Karpas-422 (cell line): ENCODE data around the gene NEK10. TPM values are rescaled to one million over a fixed set of nuclear protein-coding genes. Genes with fewer than 3 reads are reported as not detected.
"Not testable (repeated sequence)": the region's sequence is repeated elsewhere in the genome, so short reads cannot be mapped to it uniquely, and the experiment has no call there.

ENCODE experiments used
- DNase-seq: peaks from one replicate; pipeline ENCODE4 v3.0.0-alpha.2; 2015
- H2AFZ ChIP-seq: fragments of 200-600 bp; sonication (generic); 2 replicates; pipeline ENCODE4 v1.6.1; 2014; ENCODE audit warnings: antibody characterized with exemption, low read length, mixed read lengths
- H3K27ac ChIP-seq: fragments of 200-600 bp; sonication (generic); 2 replicates; pipeline ENCODE4 v1.5.1; 2014; ENCODE audit warnings: mild to moderate bottlenecking, low read length, moderate library complexity
- H3K27me3 ChIP-seq: fragments of 200-600 bp; sonication (generic); 2 replicates; pipeline ENCODE4 v1.6.1; 2014; ENCODE audit warnings: low read length, mixed read lengths
- H3K36me3 ChIP-seq: fragments of 200-600 bp; sonication (generic); 2 replicates; pipeline ENCODE4 v1.6.1; 2014; ENCODE audit warnings: low read length, mixed read lengths; ENCODE audit not compliant: insufficient read depth
- H3K4me1 ChIP-seq: fragments of 200-600 bp; sonication (generic); 2 replicates; pipeline ENCODE4 v1.6.1; 2014; ENCODE audit warnings: mild to moderate bottlenecking, low read length, mixed read lengths
- H3K4me2 ChIP-seq: fragments of 200-600 bp; sonication (generic); 2 replicates; pipeline ENCODE4 v1.6.1; 2014; ENCODE audit warnings: low read length, low read depth, mild to moderate bottlenecking; ENCODE audit not compliant: poor library complexity, severe bottlenecking
- H3K4me3 ChIP-seq: fragments of 200-600 bp; sonication (generic); 2 replicates; pipeline ENCODE4 v1.5.1; 2014; ENCODE audit warnings: mild to moderate bottlenecking, antibody characterized with exemption, low read length, mixed read lengths
- H3K79me2 ChIP-seq: fragments of 200-600 bp; sonication (generic); 2 replicates; pipeline ENCODE4 v1.6.1; 2014; ENCODE audit warnings: mild to moderate bottlenecking, low read length, mixed read lengths
- H3K9ac ChIP-seq: fragments of 200-600 bp; sonication (generic); 2 replicates; pipeline ENCODE4 v1.6.0; 2014; ENCODE audit warnings: low read length
- H3K9me2 ChIP-seq: fragments of 200-600 bp; sonication (generic), shearing (Covaris generic); replicated peaks from 2 replicates; pipeline ENCODE4 v1.6.0; 2014; ENCODE audit warnings: mild to moderate bottlenecking, low read length, moderate library complexity; ENCODE audit not compliant: insufficient read depth
- H3K9me3 ChIP-seq: fragments of 300-700, 200-600 bp; sonication (generic); 2 replicates; pipeline ENCODE4 v1.6.1; 2014; ENCODE audit warnings: low read length, mixed read lengths
- H4K20me1 ChIP-seq: fragments of 200-600 bp; sonication (generic); 2 replicates; pipeline ENCODE4 v1.6.1; 2014; ENCODE audit warnings: mild to moderate bottlenecking, antibody characterized with exemption, low read length, low read depth; ENCODE audit not compliant: insufficient read depth
- total RNA-seq: library from RNA; depleted of rRNA; stranded (reverse); fragments of >200 nt; shearing (Covaris generic); gene quantifications from 2 replicates; pipeline ENCODE4 v1.2.3, GENCODE V29; 2014; ENCODE audit warnings: low replicate concordance

Gene NEK10
- total RNA-seq, 1 experiment from 2014 or later = 0.34 TPM

DNA sequence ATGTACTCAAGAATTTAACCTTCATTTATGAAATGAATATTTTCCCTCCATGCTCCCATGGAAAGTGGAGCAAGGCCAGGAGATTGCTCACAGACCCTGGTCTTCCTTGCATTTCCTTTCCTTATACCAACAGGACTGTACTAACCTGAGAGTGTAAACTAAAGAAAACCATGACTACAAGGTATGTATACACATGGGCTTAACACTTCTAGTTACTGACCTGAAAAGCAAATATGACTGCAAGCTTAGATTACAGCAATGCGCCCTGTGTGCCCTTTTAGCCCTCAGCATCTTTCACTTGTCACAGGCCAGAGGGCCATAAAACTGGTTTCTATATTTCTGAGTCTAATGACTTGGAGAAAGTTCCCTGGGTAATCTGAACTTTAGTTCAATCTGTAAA lies 52.1 kb downstream of the NEK10 start:
- H4K20me1 ChIP-seq = no peaks in the 10 kb centered on the region
- H3K27me3 ChIP-seq = no peaks in the 10 kb centered on the region
- H3K4me3 ChIP-seq = no peak overlapping the region
- no peak overlapping the region for H2AFZ ChIP-seq
- H3K4me1 ChIP-seq = no peaks in the 10 kb centered on the region
- H3K9me3 ChIP-seq = no peaks in the 10 kb centered on the region
- no peaks in the 10 kb centered on the region for H3K36me3 ChIP-seq
- H3K9me2 ChIP-seq = no peaks in the 10 kb centered on the region
- no peak overlapping the region for H3K27ac ChIP-seq
- H3K9ac ChIP-seq = no peak overlapping the region
- H3K4me2 ChIP-seq = no peak overlapping the region
- no peak for DNase-seq
- no peaks in the 10 kb centered on the region for H3K79me2 ChIP-seq

DNA sequence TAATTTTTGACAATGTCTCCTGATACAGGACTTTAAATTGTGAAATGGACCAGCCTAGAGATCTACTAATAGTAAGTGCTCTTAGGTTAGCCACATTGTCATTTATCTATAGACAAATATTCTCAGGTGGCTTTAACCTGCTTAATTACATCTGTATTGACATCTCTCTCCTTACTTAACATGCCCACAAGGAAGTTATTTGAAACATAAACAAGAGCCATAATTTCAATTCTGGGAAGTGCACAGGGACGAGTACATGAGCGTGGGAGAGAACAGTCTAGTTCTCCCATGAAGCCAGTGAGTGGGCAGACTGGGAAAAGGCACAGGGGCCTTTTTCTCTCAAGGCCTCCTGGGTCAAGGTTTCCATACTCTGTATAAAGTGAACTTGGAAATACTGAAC lies 54.2 kb downstream of the NEK10 start:
- Histone ChIP-seq H3K79me2 (no peaks in the 10 kb centered on the region), H2AFZ (no peak overlapping the region), H4K20me1 (no peaks in the 10 kb centered on the region), H3K36me3 (no peaks in the 10 kb centered on the region), H3K9me2 (no peaks in the 10 kb centered on the region), H3K9me3 (no peaks in the 10 kb centered on the region), H3K4me3 (no peak overlapping the region), H3K27ac (no peak overlapping the region), H3K9ac (no peak overlapping the region), H3K4me1 (no peaks in the 10 kb centered on the region), H3K4me2 (no peak overlapping the region), H3K27me3 (no peaks in the 10 kb centered on the region)
- no peak for DNase-seq

DNA sequence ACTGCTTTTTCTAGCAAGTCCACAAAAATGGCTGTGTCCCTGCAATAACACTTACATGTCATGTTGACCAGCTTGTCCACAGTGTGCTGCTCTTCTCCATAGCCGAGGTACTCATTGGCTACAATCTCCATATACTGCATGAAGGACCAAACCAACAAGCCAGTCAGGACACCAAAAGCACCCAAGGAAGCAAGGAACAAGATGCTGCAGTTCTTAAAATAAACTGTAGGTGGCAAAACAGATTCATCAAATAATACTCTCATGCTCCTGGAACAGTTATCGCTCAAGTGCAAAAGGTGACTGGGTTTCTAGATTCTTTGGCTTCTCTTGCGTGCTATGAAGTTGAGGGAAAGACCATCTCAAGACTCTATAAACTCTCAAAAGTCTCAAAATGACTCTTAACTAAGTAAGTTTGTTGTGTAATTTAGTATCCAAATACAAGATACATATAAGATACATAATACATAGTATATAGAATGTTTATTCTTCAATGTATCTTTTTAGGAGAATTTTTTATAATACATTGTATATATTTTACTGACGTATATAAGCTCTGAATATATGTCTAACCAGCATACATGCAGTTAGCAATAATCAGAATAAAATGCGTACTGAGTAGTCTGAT lies 57.0 kb downstream of the NEK10 start:
- Histone ChIP-seq H3K27ac (no peak overlapping the region), H3K9me2 (no peaks in the 10 kb centered on the region), H3K79me2 (no peaks in the 10 kb centered on the region), H3K4me3 (no peak overlapping the region), H3K4me1 (no peaks in the 10 kb centered on the region), H3K36me3 (no peaks in the 10 kb centered on the region), H2AFZ (no peak overlapping the region), H3K27me3 (no peaks in the 10 kb centered on the region), H3K4me2 (no peak overlapping the region), H3K9ac (no peak overlapping the region), H4K20me1 (no peaks in the 10 kb centered on the region), H3K9me3 (no peaks in the 10 kb centered on the region)
- DNase-seq = peak; percentile 84

DNA sequence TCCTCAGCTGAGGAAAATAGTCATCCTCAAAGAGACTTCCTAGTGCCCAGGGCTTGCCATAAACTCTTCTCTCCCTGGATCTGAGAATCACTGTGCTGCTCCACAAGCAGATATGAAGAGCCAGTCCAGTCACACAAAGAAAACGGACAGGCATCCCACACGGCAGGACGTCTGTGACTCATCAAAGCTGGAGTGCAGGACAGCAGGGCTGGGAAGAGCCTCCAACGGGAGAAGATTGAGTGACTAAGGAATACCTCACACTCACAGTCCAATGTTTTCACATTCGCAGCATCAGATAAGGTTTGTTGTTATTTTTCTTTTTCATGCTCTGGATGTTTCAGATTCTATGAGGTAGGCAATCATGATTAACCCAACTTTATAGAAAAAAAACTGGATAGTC lies 57.8 kb downstream of the NEK10 start:
- H3K4me1 ChIP-seq = no peaks in the 10 kb centered on the region
- H3K9me2 ChIP-seq = no peaks in the 10 kb centered on the region
- no peak overlapping the region for H3K4me3 ChIP-seq
- no peaks in the 10 kb centered on the region for H3K27me3 ChIP-seq
- H3K4me2 ChIP-seq = no peak overlapping the region
- H3K9me3 ChIP-seq = no peaks in the 10 kb centered on the region
- no peak overlapping the region for H2AFZ ChIP-seq
- no peaks in the 10 kb centered on the region for H4K20me1 ChIP-seq
- H3K36me3 ChIP-seq = no peaks in the 10 kb centered on the region
- no peak overlapping the region for H3K9ac ChIP-seq
- no peak overlapping the region for H3K27ac ChIP-seq
- no peaks in the 10 kb centered on the region for H3K79me2 ChIP-seq
- DNase-seq = no peak

DNA sequence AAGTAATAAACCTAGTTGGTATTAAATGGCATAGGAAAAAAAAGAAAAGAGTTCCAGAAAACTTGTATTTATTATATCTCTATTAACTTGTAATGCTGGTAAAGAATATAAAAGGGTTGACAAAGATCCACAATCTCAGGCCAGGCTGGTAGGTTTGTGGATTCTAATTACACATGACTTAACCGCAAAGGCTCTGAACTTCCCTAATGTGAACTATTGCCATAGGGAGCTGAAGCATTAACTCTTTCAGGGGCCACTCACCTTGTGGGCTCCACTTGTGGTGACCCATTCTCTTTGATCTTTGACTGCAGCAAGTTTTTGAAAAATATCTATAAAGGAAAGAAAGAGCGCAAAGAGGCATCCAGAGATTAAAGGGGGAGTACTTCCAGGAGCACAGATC lies 58.5 kb downstream of the NEK10 start:
- H3K4me3 ChIP-seq = no peak overlapping the region
- H3K4me1 ChIP-seq = no peaks in the 10 kb centered on the region
- no peak overlapping the region for H3K4me2 ChIP-seq
- no peaks in the 10 kb centered on the region for H3K27me3 ChIP-seq
- H3K36me3 ChIP-seq = no peaks in the 10 kb centered on the region
- H4K20me1 ChIP-seq = no peaks in the 10 kb centered on the region
- no peak for DNase-seq
- H3K9ac ChIP-seq = no peak overlapping the region
- no peaks in the 10 kb centered on the region for H3K79me2 ChIP-seq
- H3K27ac ChIP-seq = no peak overlapping the region
- no peaks in the 10 kb centered on the region for H3K9me2 ChIP-seq
- no peaks in the 10 kb centered on the region for H3K9me3 ChIP-seq
- H2AFZ ChIP-seq = no peak overlapping the region

DNA sequence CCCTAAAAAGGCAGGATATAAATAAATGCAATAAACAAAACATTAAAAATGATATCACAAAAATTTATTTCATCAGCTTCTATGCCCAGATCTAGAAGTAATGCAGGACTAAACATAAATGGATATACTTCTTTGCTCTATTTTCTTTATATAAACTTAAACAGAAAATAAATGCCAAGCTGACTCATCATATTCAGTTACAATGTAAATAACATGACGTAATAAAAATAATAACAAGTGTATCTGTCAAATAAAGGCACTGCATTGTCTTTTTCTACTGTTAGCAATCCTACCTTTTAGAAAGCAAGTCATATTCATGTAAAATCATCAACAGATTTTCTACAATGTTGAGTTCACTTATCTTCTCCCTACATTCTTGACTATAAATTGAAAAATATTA lies 61.6 kb downstream of the NEK10 start:
- Histone ChIP-seq H3K4me2 (no peak overlapping the region), H3K79me2 (no peaks in the 10 kb centered on the region), H3K9me2 (no peaks in the 10 kb centered on the region), H4K20me1 (no peaks in the 10 kb centered on the region), H3K9ac (no peak overlapping the region), H3K27me3 (no peaks in the 10 kb centered on the region), H3K4me3 (no peak overlapping the region), H3K27ac (no peak overlapping the region), H3K9me3 (no peaks in the 10 kb centered on the region), H3K4me1 (no peaks in the 10 kb centered on the region), H2AFZ (no peak overlapping the region), H3K36me3 (no peaks in the 10 kb centered on the region)
- no peak for DNase-seq

DNA sequence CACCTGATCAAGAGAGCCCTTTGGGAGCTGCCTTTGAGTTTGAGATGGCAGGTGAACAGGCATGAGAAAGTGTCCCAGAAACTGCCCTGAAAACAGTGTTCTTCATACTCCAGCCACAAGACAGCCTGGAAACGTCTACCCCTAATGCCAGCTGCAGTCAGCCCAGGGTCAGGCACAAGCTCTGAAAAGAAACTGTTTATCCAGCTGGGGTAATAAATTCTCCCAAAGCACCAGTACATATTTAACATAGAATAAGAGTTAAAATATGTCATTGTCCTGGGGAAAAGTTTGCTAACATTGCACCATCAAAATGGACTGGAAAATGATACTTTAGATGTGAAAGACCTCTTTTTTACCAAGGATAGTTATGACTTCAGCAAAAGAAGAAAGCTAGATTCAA lies 66.3 kb downstream of the NEK10 start:
- Histone ChIP-seq H3K36me3 (0 out of 2 replicates have a peak, but pooled peaks cover 6% of the 10 kb centered on the region), H4K20me1 (no peaks in the 10 kb centered on the region), H2AFZ (no peak overlapping the region), H3K27ac (no peak overlapping the region), H3K4me2 (no peak overlapping the region), H3K9me2 (no peaks in the 10 kb centered on the region; the same call in 1 of the 2 replicates), H3K9me3 (no peaks in the 10 kb centered on the region; the same call in 1 of the 2 replicates), H3K27me3 (no peaks in the 10 kb centered on the region), H3K9ac (no peak overlapping the region), H3K4me3 (no peak overlapping the region), H3K79me2 (no peaks in the 10 kb centered on the region), H3K4me1 (no peaks in the 10 kb centered on the region)
- no peak for DNase-seq

DNA sequence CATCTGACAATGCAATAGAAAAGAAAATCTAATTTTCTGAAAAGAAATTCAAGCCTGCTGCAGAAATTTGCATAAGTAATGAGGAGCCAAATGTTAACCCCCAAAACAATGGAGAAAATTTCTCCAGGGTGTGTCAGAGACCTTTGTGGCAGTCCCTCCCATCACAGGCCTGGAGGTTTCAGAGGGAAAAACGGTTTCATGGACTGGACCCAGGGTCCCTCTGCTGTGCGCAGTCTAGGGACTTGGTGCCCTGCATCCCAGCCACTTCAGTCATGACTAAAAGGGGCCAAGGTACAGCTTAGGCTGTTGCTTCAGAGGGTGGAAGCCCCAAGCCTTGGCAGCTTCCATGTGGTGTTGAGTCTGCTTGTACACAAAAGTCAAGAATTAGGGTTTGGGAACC lies 70.2 kb downstream of the NEK10 start:
- not testable (repeated sequence) for H4K20me1 ChIP-seq, H3K79me2 ChIP-seq, H3K27ac ChIP-seq, H3K9me2 ChIP-seq, H3K4me3 ChIP-seq, H3K4me2 ChIP-seq, H3K9me3 ChIP-seq, H2AFZ ChIP-seq, H3K36me3 ChIP-seq, DNase-seq, H3K9ac ChIP-seq, H3K4me1 ChIP-seq, H3K27me3 ChIP-seq

DNA sequence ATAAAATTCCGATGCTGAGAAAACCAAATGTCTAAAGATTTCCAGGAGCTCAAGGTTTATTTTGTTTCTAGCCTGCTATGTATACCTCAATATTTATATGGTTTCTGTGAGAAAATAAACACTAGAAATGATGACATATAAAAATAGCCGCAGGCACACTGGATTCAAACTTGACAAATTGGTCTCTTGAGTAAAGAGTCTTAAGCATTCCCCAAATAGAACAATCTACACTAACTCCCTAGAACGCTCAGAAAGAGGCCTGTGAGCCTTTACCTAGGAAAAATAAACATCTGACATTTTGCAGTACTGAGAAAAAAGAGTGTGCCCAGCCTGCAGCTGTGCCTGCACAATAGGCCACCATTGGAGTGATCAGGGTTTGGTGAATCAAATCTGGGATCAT lies 75.2 kb downstream of the NEK10 start:
- no peak overlapping the region for H2AFZ ChIP-seq
- no peaks in the 10 kb centered on the region for H3K79me2 ChIP-seq
- no peak overlapping the region for H3K27ac ChIP-seq
- H3K36me3 ChIP-seq = no peaks in the 10 kb centered on the region
- no peak overlapping the region for H3K4me2 ChIP-seq
- H3K4me1 ChIP-seq = no peaks in the 10 kb centered on the region
- H3K27me3 ChIP-seq = no peaks in the 10 kb centered on the region
- H3K4me3 ChIP-seq = no peak overlapping the region
- no peaks in the 10 kb centered on the region; the same call in 1 of the 2 replicates for H3K9me2 ChIP-seq
- no peaks in the 10 kb centered on the region; the same call in 1 of the 2 replicates for H3K9me3 ChIP-seq
- no peak for DNase-seq
- H4K20me1 ChIP-seq = no peaks in the 10 kb centered on the region
- H3K9ac ChIP-seq = no peak overlapping the region
